Endothelial cell of umbilical vein (primary cell): Measurements from ENCODE around the gene CGNL1. TPM values are rescaled to one million over a fixed set of nuclear protein-coding genes. Genes with fewer than 3 reads are reported as not detected.

Experiments
- BruUV-seq: library from RNA; stranded (reverse); fragments of 400-500 nt; replicated peaks from 2 replicates; lab custom pipeline; 2021; lab: Mats Ljungman, UMichigan
- CTCF ChIA-PET: fragments of 300-600, 350-600 bp; sonication (Branson Sonifier 250); formaldehyde crosslinking; loops from one replicate; lab custom pipeline; 2021; ENCODE audit warnings: antibody characterized with exemption, inconsistent platforms; lab: Charles Lee
- POLR2A ChIA-PET: fragments of 300-600, 350-600 bp; sonication (Branson Sonifier 250); formaldehyde crosslinking; loops from one replicate; lab custom pipeline; 2021; ENCODE audit warnings: antibody characterized with exemption, inconsistent platforms; lab: Charles Lee
- DNase-seq: peaks from one replicate; pipeline ENCODE4 v3.0.0-alpha.2; 2011; ENCODE audit warnings: low read depth, low spot score
- FAIRE-seq: peaks from 2 replicates; lab custom pipeline; 2011; peaks lifted over from hg19 to GRCh38; lab: Jason Lieb, UNC
- H2AFZ ChIP-seq: 2 replicates; pipeline ENCODE4 v1.6.0; 2012; ENCODE audit warnings: low read depth, low read length, control low read depth, inconsistent platforms
- H3K27ac ChIP-seq: 2 replicates; pipeline ENCODE4 v1.5.1; 2011; ENCODE audit warnings: low read depth, mild to moderate bottlenecking, control low read depth, low read length, moderate library complexity; ENCODE audit not compliant: insufficient read depth
- H3K27me3 ChIP-seq, 2 experiments: 2 replicates each; pipeline versions ENCODE4 v1.6.0 to v1.6.1; 2011; ENCODE audit warnings: low read length in 2 of 2, mixed read lengths in 1 of 2; ENCODE audit not compliant: control insufficient read depth in 2 of 2, insufficient read depth in 2 of 2
- H3K36me3 ChIP-seq, 2 experiments: 2 replicates in 1 of 2; 3 replicates in 1 of 2; pipeline ENCODE4 v1.5.1; 2011; ENCODE audit warnings: low read length in 2 of 2, mild to moderate bottlenecking in 1 of 2, moderate library complexity in 1 of 2; ENCODE audit not compliant: control insufficient read depth in 2 of 2, insufficient read depth in 2 of 2; ENCODE audit errors: extremely low read depth in 1 of 2
- H3K4me1 ChIP-seq: 3 replicates; pipeline ENCODE4 v1.5.1; 2011; ENCODE audit warnings: mild to moderate bottlenecking, low read length; ENCODE audit not compliant: control insufficient read depth, insufficient read depth; ENCODE audit errors: extremely low read depth
- H3K4me2 ChIP-seq: 2 replicates; pipeline ENCODE4 v1.6.1; 2011; ENCODE audit warnings: low read length, control low read depth, mixed read lengths; ENCODE audit not compliant: insufficient read depth
- H3K4me3 ChIP-seq, 3 experiments: fragments of 200-600 bp in 1 of 3; sonication (generic), shearing (Covaris generic) in 1 of 3; replicated peaks in 1 of 3; 2 replicates each; pipeline ENCODE4 v1.5.1; 2011 to 2016; ENCODE audit warnings: control low read depth in 3 of 3, low read length in 3 of 3, mild to moderate bottlenecking in 2 of 3, inconsistent platforms in 1 of 3, low read depth in 1 of 3, moderate library complexity in 1 of 3; ENCODE audit not compliant: insufficient read depth in 1 of 3
- H3K79me2 ChIP-seq: 2 replicates; pipeline ENCODE4 v1.6.0; 2012; ENCODE audit warnings: low read length, inconsistent platforms; ENCODE audit not compliant: control insufficient read depth, insufficient read depth
- H3K9ac ChIP-seq: replicated peaks from 2 replicates; pipeline ENCODE3; 2011; ENCODE audit warnings: low read length, control low read depth; ENCODE audit not compliant: insufficient read depth; ENCODE audit errors: extremely low read depth
- H3K9me1 ChIP-seq: replicated peaks from 3 replicates; pipeline ENCODE4 v1.6.0; 2011; ENCODE audit warnings: mild to moderate bottlenecking, low read length; ENCODE audit not compliant: control insufficient read depth, insufficient read depth; ENCODE audit errors: extremely low read depth
- H3K9me3 ChIP-seq: replicated peaks from 2 replicates; pipeline ENCODE4 v1.5.1; 2012; ENCODE audit warnings: low read length, inconsistent platforms; ENCODE audit not compliant: control insufficient read depth, insufficient read depth
- H4K20me1 ChIP-seq: replicated peaks from 2 replicates; pipeline ENCODE3; 2011; ENCODE audit warnings: mild to moderate bottlenecking, low read length; ENCODE audit not compliant: control insufficient read depth, insufficient read depth; ENCODE audit errors: extremely low read depth
- CTCF ChIP-seq, 2 donors: IDR thresholded peaks; 1 replicate in 1 of 2; 2 replicates in 1 of 2; pipeline ENCODE4 v1.5.1; 2011; ENCODE audit warnings: low read length in 2 of 2, mild to moderate bottlenecking in 2 of 2, moderate library complexity in 2 of 2, control low read depth in 1 of 2, inconsistent platforms in 1 of 2, low read depth in 1 of 2; ENCODE audit not compliant: insufficient read depth in 1 of 2; ENCODE audit errors: extremely low read depth in 1 of 2
- EZH2 ChIP-seq: IDR thresholded peaks from 2 replicates; pipeline ENCODE4 v1.6.1; 2012; ENCODE audit warnings: borderline replicate concordance, low read depth, mild to moderate bottlenecking, moderate library complexity, low read length, inconsistent platforms; ENCODE audit not compliant: severe bottlenecking
- FOS ChIP-seq: IDR thresholded peaks from 2 replicates; pipeline ENCODE4 v1.6.1; 2011; ENCODE audit warnings: mild to moderate bottlenecking, low read length, moderate library complexity, borderline replicate concordance; ENCODE audit not compliant: insufficient read depth
- GATA2 ChIP-seq: IDR thresholded peaks from 2 replicates; pipeline ENCODE4 v1.7.0; 2011; ENCODE audit warnings: low read depth, mild to moderate bottlenecking, moderate library complexity, mixed read lengths, low read length; ENCODE audit not compliant: insufficient read length, insufficient read depth
- JUN ChIP-seq: IDR thresholded peaks from 2 replicates; pipeline ENCODE4 v1.6.1; 2011; ENCODE audit warnings: borderline replicate concordance, low read depth; ENCODE audit not compliant: insufficient read length, insufficient read depth
- MAX ChIP-seq: IDR thresholded peaks from 2 replicates; pipeline ENCODE4 v1.6.1; 2011; ENCODE audit not compliant: insufficient read depth, insufficient read length
- MYC ChIP-seq: IDR thresholded peaks from one replicate; pipeline ENCODE4 v1.6.1; 2011; ENCODE audit warnings: mild to moderate bottlenecking, low read depth, low read length
- POLR2A ChIP-seq: IDR thresholded peaks from 2 replicates; pipeline ENCODE4 v1.6.1; 2012; ENCODE audit warnings: low read depth, mild to moderate bottlenecking, control low read depth, low read length
- POLR2AphosphoS5 ChIP-seq: IDR thresholded peaks from 2 replicates; pipeline ENCODE4 v1.6.1; 2012; ENCODE audit warnings: low read depth, mild to moderate bottlenecking, control low read depth, low read length, moderate library complexity; ENCODE audit not compliant: insufficient read depth
- dilution Hi-C: fragments of 300-500 bp; cut with MboI; formaldehyde crosslinking; loops from one replicate; pipeline ENCODE4 v1.15.0; 2019; ENCODE audit warnings: low sequenced_read_pairs; ENCODE audit not compliant: extremely low pct_ligation_motif_present
- intact Hi-C: fragments of 100-400 bp; cut with micrococcal nuclease; formaldehyde crosslinking; loops from one replicate; pipeline ENCODE4 v1.10.0; 2022
- polyA plus RNA-seq, 4 experiments: library from polyadenylated mRNA; depleted of rRNA in 3 of 4; stranded (reverse) in 3 of 4; unstranded in 1 of 4; fragments of >200 nt; gene quantifications; 2 replicates each; pipeline versions ENCODE4 v1.2.1 to v1.2.3, GENCODE V29; 2011 to 2012; ENCODE audit warnings: missing spikeins in 1 of 4
- total RNA-seq: library from RNA; stranded (reverse); gene quantifications from 2 replicates; pipeline ENCODE4 v1.2.3, GENCODE V29; 2021

Gene CGNL1
- total and polyA plus RNA-seq, 2 donors (not counting 3 experiments of a cell fraction or from before 2014, with no cell fraction given) = 6.9 to 27.1 TPM

GRCh38 chr15:57410373-57410772 is 34.1 kb downstream of the CGNL1 start:
- Histone ChIP-seq H3K27me3 (no peaks in the 10 kb centered on the region), H4K20me1 (no peaks in the 10 kb centered on the region), H3K4me1 (no peaks in the 10 kb centered on the region), H3K9ac (no peak overlapping the region), H3K4me2 (no peak overlapping the region), H3K36me3 (no peaks in the 10 kb centered on the region), H3K79me2 (no peaks in the 10 kb centered on the region), H3K9me1 (no peaks in the 10 kb centered on the region), H3K27ac (no peak overlapping the region), H3K9me3 (no peaks in the 10 kb centered on the region), H3K4me3 (no peak overlapping the region), H2AFZ (no peak overlapping the region)
- ChIA-PET POLR2A (no interaction called here), CTCF (interaction anchor here (1.2 kb wide), 1 partner anchor 17 kb away, joined by 3 read pairs; no protein-coding TSS in a partner anchor)
- BruUV-seq = no TSS peak
- dilution Hi-C loops = no loop called here
- FAIRE-seq (no peak), DNase-seq (no peak)
- TF ChIP-seq GATA2 (no peak), FOS (no peak), JUN (no peak)
- intact Hi-C loops = no loop called here

DNA sequence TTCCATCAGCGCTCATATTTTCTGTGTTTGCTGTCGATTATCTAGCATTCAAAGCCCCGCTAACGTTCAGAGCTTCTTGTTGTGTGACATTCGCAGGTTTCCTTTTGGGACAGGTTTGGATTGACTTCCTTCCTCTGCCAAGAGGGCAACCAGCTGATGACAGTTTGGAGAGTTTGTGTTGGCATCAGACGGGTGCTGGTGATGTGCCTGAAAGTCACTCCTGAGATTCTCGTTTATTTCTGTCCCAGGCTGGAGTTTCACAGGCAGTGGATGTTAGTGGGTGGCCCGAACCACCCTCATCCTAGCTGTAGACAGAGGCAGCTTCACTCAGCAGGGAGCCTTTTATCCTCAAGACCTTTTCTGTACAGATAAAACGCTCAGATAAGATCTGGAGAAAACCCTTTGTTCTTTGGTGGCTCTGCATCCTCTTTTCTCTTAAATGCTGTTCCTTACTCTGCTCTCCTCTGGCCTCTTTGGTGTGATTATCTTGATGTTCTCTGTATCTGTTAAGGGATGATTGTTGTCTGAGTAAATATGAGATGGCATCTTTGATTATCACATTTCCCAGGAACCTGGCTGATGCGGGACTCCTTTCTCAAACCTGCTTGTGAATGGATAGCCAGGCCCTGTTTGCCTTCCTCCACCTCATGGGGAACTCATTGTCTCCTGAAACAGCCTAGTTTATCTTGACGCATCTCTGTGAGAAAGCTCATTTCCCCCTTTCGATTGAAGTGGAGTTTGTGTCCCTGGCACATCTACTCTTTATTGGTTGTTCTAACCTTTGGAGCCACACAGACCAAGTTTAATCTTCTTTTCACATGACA is 35.9 kb downstream of the CGNL1 start:
- FAIRE-seq = no peak
- Histone ChIP-seq H3K36me3 (no peaks in the 10 kb centered on the region), H3K9me1 (no peaks in the 10 kb centered on the region), H2AFZ (no peak overlapping the region), H3K4me3 (no peak overlapping the region), H3K4me2 (no peak overlapping the region), H3K9ac (no peak overlapping the region), H3K27me3 (no peaks in the 10 kb centered on the region), H3K4me1 (no peaks in the 10 kb centered on the region), H3K79me2 (no peaks in the 10 kb centered on the region), H3K9me3 (no peaks in the 10 kb centered on the region), H3K27ac (no peak overlapping the region), H4K20me1 (no peaks in the 10 kb centered on the region)
- TF ChIP-seq GATA2 (no peak), JUN (no peak), EZH2 (no peak), CTCF (IDR thresholded peaks at IDR 0.05; ENCODE audit: extremely low read depth in 1 of 2, insufficient read depth in 1 of 2, low read depth in 1 of 2, low read length in 2 of 2) (no peak), FOS (no peak), MAX (no peak), POLR2A (no peak), POLR2AphosphoS5 (no peak), MYC (no peak)
- no peak for DNase-seq
- intact Hi-C loops (no loop called here), dilution Hi-C loops (no loop called here)
- ChIA-PET POLR2A (no interaction called here), CTCF (interaction anchor here (1.0 kb wide), 1 partner anchor 16 kb away, joined by 3 read pairs; no protein-coding TSS in a partner anchor)
- BruUV-seq = no TSS peak
